B cell (primary cell): ENCODE results near the gene SLC26A3. TPM values are rescaled to one million over a fixed set of nuclear protein-coding genes. Genes with fewer than 3 reads are reported as not detected.

ENCODE experiments used
- ATAC-seq: fragments of 200-7000 bp; cut with Tn5 transposase; one replicate; pipeline ENCODE4 v1.10.0; 2021; ENCODE audit warnings: low read depth, mild to moderate bottlenecking, moderate number of reproducible peaks, moderate library complexity
- CTCF ChIA-PET: fragments of 350-600 bp; sonication (Branson Sonifier 250); formaldehyde crosslinking; loops from one replicate; lab custom pipeline; 2021; ENCODE audit warnings: antibody characterized with exemption, inconsistent platforms; lab: Charles Lee
- POLR2A ChIA-PET: fragments of 350-600 bp; sonication (Branson Sonifier 250); formaldehyde crosslinking; loops from one replicate; lab custom pipeline; 2021; ENCODE audit warnings: antibody characterized with exemption; lab: Charles Lee
- DNase-seq: peaks from one replicate; pipeline ENCODE4 v3.0.0; 2013
- H2AFZ ChIP-seq: 2 replicates; pipeline ENCODE4 v1.6.1; 2012; ENCODE audit warnings: mild to moderate bottlenecking, low read depth, low read length; ENCODE audit not compliant: insufficient read depth, poor library complexity, severe bottlenecking
- H3K27ac ChIP-seq, 2 donors: 1 replicate in 1 of 2; 2 replicates in 1 of 2; pipeline ENCODE4 v1.5.1; 2012 to 2013; ENCODE audit warnings: low read length in 2 of 2, mild to moderate bottlenecking in 2 of 2, moderate library complexity in 1 of 2
- H3K27me3 ChIP-seq, 4 experiments: fragments of 200-600 bp in 1 of 4; sonication (generic) in 1 of 4; replicated peaks in 1 of 4; 1 replicate in 2 of 4; 2 replicates in 2 of 4; pipeline versions ENCODE4 v1.6.1 to v1.7.0; 2013 to 2016; ENCODE audit warnings: low read length in 3 of 4, mild to moderate bottlenecking in 2 of 4, mixed read lengths in 1 of 4, moderate library complexity in 1 of 4; ENCODE audit not compliant: insufficient read depth in 4 of 4, control insufficient read depth in 3 of 4; ENCODE audit errors: control extremely low read depth in 1 of 4
- H3K36me3 ChIP-seq, 2 experiments: replicated peaks in 1 of 2; 1 replicate in 1 of 2; 2 replicates in 1 of 2; pipeline versions ENCODE4 v1.6.1 to v1.7.1; 2013; ENCODE audit warnings: low read length in 1 of 2; ENCODE audit not compliant: insufficient read depth in 2 of 2, control insufficient read depth in 1 of 2; ENCODE audit errors: control extremely low read depth in 1 of 2, extremely low read depth in 1 of 2
- H3K4me1 ChIP-seq, 2 donors: fragments of 200-600 bp in 1 of 2; sonication (generic) in 1 of 2; 1 replicate in 1 of 2; 2 replicates in 1 of 2; pipeline versions ENCODE4 v1.5.1 to v1.6.1; 2013 to 2017; ENCODE audit warnings: low read length in 2 of 2; ENCODE audit not compliant: control insufficient read depth in 2 of 2, insufficient read depth in 2 of 2
- H3K4me2 ChIP-seq: replicated peaks from 2 replicates; pipeline ENCODE3; 2012; ENCODE audit warnings: mild to moderate bottlenecking, low read depth, low read length; ENCODE audit not compliant: poor library complexity, severe bottlenecking
- H3K4me3 ChIP-seq, 5 experiments: fragments of 200-600 bp in 1 of 5; sonication (generic) in 1 of 5; 1 replicate in 3 of 5; 2 replicates in 2 of 5; pipeline versions ENCODE4 v1.5.1 to v1.7.0; 2011 to 2016; ENCODE audit warnings: low read length in 4 of 5, mild to moderate bottlenecking in 4 of 5, low read depth in 2 of 5, control low read depth in 1 of 5, moderate library complexity in 1 of 5; ENCODE audit not compliant: insufficient read depth in 1 of 5; ENCODE audit errors: control extremely low read depth in 1 of 5, extremely low read depth in 1 of 5
- H3K79me2 ChIP-seq: fragments of 200-600 bp; sonication (generic); one replicate; pipeline ENCODE4 v1.6.0; 2016; ENCODE audit warnings: low read length; ENCODE audit not compliant: control insufficient read depth, insufficient read depth
- H3K9ac ChIP-seq: fragments of 200-600 bp; sonication (generic); 2 replicates; pipeline ENCODE4 v1.6.1; 2017; ENCODE audit warnings: mild to moderate bottlenecking, low read length, moderate library complexity
- H3K9me3 ChIP-seq, 3 donors: one replicate each; pipeline versions ENCODE4 v1.6.1 to v1.7.1; 2013; ENCODE audit warnings: low read length in 2 of 3; ENCODE audit not compliant: control insufficient read depth in 2 of 3, insufficient read depth in 1 of 3; ENCODE audit errors: control extremely low read depth in 1 of 3
- H4K20me1 ChIP-seq: 2 replicates; pipeline ENCODE4 v1.6.0; 2012; ENCODE audit warnings: mild to moderate bottlenecking, low read length; ENCODE audit not compliant: insufficient read depth, control insufficient read depth, poor library complexity, severe bottlenecking
- H3K27ac Mint-ChIP-seq: one replicate; pipeline ENCODE4 v1.8.0; 2021; ENCODE audit warnings: mixed read lengths
- H3K27me3 Mint-ChIP-seq: one replicate; pipeline ENCODE4 v1.8.0; 2021; ENCODE audit warnings: mixed read lengths
- H3K4me1 Mint-ChIP-seq: one replicate; pipeline ENCODE4 v1.8.0; 2021; ENCODE audit warnings: mixed read lengths
- H3K4me3 Mint-ChIP-seq: one replicate; pipeline ENCODE4 v1.8.0; 2021; ENCODE audit warnings: mixed read lengths
- H3K9me3 Mint-ChIP-seq: one replicate; pipeline ENCODE4 v1.8.0; 2022; ENCODE audit warnings: mixed read lengths; ENCODE audit not compliant: insufficient read depth
- EZH2 ChIP-seq: IDR thresholded peaks from 2 replicates; pipeline ENCODE4 v1.6.1; 2012; ENCODE audit warnings: borderline replicate concordance, low read depth, mild to moderate bottlenecking, moderate library complexity, low read length; ENCODE audit not compliant: insufficient read depth, poor library complexity, severe bottlenecking
- WGBS: methylation state at CpG from one replicate; pipeline ENCODE4 v1.1.5; 2013; ENCODE audit warnings: missing lambda C conversion rate; ENCODE audit not compliant: insufficient coverage; 5-methylcytosine and 5-hydroxymethylcytosine counted together
- intact Hi-C: fragments of 100-400 bp; cut with micrococcal nuclease; formaldehyde crosslinking; loops from one replicate; pipeline ENCODE4 v1.10.0; 2022
- polyA plus RNA-seq: library from polyadenylated mRNA; depleted of rRNA; stranded (reverse); fragments of >200 nt; gene quantifications from 2 replicates; pipeline ENCODE4 v1.2.3, GENCODE V29; 2012
- total RNA-seq, 2 donors: library from RNA; stranded (reverse); fragments of 120-200 nt in 1 of 2; gene quantifications; 1 replicate in 1 of 2; 2 replicates in 1 of 2; pipeline versions ENCODE4 v1.2.3 to v1.2.4, GENCODE V29; 2013 to 2022
- TF ChIP-seq, protein P1 (sequence below): fragments of 200-600 bp; IDR thresholded peaks from one replicate; pipeline ENCODE4 v1.8.0; 2022; ENCODE audit warnings: antibody characterized with exemption, mild to moderate bottlenecking

Gene SLC26A3
- total and polyA plus RNA-seq, 2 donors (not counting 1 experiment from before 2014, with no cell fraction given): not detected

- Histone ChIP-seq H3K4me1 (peaks cover 26 to 30% of the 10 kb centered on the region in 2 donors), H3K27ac (peak overlapping the region; percentile 97), H3K27me3 (no peaks in the 10 kb centered on the region), H3K4me2 (peak overlapping the region; percentile 89), H4K20me1 (peaks cover 29% of the 10 kb centered on the region), H3K36me3 (no peaks in the 10 kb centered on the region), H3K4me3 (peak overlapping the region; percentile 66 to 90 (median 89)), H3K79me2 (peaks cover 39% of the 10 kb centered on the region), H3K9ac (peak overlapping the region; percentile 82), H3K9me3 (no peaks in the 10 kb centered on the region), H2AFZ (peak overlapping the region; percentile 89)
- TF ChIP-seq, protein P1, sequence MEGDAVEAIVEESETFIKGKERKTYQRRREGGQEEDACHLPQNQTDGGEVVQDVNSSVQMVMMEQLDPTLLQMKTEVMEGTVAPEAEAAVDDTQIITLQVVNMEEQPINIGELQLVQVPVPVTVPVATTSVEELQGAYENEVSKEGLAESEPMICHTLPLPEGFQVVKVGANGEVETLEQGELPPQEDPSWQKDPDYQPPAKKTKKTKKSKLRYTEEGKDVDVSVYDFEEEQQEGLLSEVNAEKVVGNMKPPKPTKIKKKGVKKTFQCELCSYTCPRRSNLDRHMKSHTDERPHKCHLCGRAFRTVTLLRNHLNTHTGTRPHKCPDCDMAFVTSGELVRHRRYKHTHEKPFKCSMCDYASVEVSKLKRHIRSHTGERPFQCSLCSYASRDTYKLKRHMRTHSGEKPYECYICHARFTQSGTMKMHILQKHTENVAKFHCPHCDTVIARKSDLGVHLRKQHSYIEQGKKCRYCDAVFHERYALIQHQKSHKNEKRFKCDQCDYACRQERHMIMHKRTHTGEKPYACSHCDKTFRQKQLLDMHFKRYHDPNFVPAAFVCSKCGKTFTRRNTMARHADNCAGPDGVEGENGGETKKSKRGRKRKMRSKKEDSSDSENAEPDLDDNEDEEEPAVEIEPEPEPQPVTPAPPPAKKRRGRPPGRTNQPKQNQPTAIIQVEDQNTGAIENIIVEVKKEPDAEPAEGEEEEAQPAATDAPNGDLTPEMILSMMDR: no peak
- no peak for TF ChIP-seq EZH2
- Mint-ChIP-seq H3K27ac (peak overlapping the region; percentile 100), H3K4me1 (peaks cover 42% of the 10 kb centered on the region), H3K9me3 (no peaks in the 10 kb centered on the region), H3K4me3 (peak overlapping the region; percentile 99), H3K27me3 (no peaks in the 10 kb centered on the region)
- DNase-seq: no peak
- ATAC-seq: peak; percentile 25
- ChIA-PET CTCF (interaction anchor here (0.8 to 5.6 kb wide), 14 partner anchors 8 to 574 kb away, joined by 3 to 54 read pairs (median 5); partner anchors contain the start of genes BCAP29, COG5, DUS4L and HBP1), POLR2A (interaction anchor here (0.5 to 2.1 kb wide), 9 partner anchors 104 to 1458 kb away, joined by 3 to 38 read pairs (median 5); partner anchors contain the start of genes CCDC71L, DLD, HBP1 and NAMPT)
- WGBS: 0% methylated on average over 24 of the region's 29 CpGs
- intact Hi-C loops: loop anchor here (1.0 to 10.0 kb wide), 11 partner anchors 81 to 1081 kb away; partner anchors contain the start of genes BCAP29, CCDC71L, COG5 and DLD
These were observed 60.1 kb downstream of the SLC26A3 start for GRCh38 chr7:107742678-107743566.
